ENCODE data around the gene FBXW5.

Gene FBXW5, protein sequence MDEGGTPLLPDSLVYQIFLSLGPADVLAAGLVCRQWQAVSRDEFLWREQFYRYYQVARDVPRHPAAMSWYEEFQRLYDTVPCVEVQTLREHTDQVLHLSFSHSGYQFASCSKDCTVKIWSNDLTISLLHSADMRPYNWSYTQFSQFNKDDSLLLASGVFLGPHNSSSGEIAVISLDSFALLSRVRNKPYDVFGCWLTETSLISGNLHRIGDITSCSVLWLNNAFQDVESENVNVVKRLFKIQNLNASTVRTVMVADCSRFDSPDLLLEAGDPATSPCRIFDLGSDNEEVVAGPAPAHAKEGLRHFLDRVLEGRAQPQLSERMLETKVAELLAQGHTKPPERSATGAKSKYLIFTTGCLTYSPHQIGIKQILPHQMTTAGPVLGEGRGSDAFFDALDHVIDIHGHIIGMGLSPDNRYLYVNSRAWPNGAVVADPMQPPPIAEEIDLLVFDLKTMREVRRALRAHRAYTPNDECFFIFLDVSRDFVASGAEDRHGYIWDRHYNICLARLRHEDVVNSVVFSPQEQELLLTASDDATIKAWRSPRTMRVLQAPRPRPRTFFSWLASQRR

DNA sequence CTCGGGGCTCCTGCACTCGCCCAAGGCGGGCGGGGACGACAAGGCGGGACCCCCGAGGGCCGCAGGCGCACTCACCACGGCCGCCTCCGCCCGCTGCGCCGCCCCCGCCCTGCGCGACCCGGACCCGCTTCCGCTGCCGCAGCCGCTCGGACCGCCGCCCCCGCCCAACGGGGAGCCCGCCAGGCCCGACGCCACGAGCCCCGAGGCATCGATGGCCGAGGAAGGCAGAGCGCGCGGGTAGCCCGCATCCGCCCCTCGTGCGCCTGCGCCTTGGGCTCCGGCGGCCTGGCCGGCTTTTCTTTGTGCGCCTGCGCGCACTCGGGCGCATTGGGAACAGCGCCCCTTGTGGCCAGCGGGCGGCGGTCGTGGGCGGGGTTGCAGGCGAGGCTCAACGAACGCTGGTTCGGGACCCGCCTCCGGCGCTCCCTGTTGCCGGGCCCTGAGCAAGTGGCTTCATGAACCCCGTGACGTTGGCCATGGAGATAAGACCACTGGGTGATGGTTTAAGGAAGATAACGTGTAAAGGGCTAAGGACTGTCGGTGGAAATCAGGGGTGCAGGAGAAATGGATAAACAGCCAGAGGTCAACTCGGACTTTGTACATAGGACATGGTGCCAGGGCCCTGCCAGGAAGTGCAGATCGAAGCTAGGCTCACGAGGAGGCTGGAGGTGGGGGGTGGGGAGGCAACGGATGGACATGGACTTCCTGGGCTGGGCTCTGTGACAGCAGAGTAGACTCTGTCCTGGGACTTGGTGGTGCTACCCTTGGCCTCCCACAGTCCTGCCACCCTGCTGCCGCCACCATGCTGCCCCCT, at the start of gene FBXW5, which contains the start of gene C8G:
Gene FBXW5 (minus strand): TSS at position 220 of the 814 bp plus-strand sequence. CDS start 655 bp downstream, outside the sequence.
Gene C8G (plus strand): TSS at position 725 of the 814 bp plus-strand sequence. CDS start 78 bp downstream, at position 803.
- H3K4me3 ChIP-seq (ENCODE audit: low read depth, low read length), result peak within 1 kb of the TSS; percentile 86
- TF ChIP-seq, protein P1, sequence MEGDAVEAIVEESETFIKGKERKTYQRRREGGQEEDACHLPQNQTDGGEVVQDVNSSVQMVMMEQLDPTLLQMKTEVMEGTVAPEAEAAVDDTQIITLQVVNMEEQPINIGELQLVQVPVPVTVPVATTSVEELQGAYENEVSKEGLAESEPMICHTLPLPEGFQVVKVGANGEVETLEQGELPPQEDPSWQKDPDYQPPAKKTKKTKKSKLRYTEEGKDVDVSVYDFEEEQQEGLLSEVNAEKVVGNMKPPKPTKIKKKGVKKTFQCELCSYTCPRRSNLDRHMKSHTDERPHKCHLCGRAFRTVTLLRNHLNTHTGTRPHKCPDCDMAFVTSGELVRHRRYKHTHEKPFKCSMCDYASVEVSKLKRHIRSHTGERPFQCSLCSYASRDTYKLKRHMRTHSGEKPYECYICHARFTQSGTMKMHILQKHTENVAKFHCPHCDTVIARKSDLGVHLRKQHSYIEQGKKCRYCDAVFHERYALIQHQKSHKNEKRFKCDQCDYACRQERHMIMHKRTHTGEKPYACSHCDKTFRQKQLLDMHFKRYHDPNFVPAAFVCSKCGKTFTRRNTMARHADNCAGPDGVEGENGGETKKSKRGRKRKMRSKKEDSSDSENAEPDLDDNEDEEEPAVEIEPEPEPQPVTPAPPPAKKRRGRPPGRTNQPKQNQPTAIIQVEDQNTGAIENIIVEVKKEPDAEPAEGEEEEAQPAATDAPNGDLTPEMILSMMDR (conservative IDR thresholded peaks at IDR 0.05; ENCODE audit: low read depth, low read length), result peak; percentile 76
- peak; percentile 94 for DNase-seq (ENCODE audit: low read depth)

DNA sequence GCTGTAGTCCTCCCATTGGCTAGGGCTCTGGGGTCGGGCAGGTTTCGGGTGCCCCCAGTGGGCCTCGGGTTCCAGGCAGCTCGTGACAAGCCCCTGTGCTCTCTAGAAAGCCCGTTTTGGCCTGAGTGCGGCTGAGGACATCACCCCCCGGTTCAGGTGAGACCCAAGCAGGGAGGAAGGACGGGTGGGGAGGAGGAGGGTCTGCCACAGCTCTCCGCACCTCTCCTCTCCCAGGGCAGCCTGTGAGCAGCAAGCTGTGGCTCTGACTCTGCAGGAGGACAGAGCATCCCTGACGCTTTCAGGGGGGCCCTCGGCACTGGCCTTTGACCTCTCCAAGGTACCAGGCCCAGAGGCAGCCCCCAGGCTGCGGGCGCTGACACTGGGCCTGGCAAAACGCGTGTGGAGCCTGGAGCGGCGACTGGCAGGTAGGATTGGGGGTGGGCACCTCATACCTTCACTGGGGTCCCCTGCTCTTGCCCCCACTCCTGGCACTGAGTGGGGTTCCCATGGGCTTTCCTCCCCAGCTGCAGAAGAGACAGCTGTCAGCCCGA, 48.4 kb upstream of the FBXW5 start:
- DNase-seq (ENCODE audit: low read depth), result no peak
- TF ChIP-seq, protein P1 (conservative IDR thresholded peaks at IDR 0.05; ENCODE audit: low read depth, low read length), result no peak
- peak overlapping the region; percentile 76 for H3K4me3 ChIP-seq (ENCODE audit: low read depth, low read length)

DNA sequence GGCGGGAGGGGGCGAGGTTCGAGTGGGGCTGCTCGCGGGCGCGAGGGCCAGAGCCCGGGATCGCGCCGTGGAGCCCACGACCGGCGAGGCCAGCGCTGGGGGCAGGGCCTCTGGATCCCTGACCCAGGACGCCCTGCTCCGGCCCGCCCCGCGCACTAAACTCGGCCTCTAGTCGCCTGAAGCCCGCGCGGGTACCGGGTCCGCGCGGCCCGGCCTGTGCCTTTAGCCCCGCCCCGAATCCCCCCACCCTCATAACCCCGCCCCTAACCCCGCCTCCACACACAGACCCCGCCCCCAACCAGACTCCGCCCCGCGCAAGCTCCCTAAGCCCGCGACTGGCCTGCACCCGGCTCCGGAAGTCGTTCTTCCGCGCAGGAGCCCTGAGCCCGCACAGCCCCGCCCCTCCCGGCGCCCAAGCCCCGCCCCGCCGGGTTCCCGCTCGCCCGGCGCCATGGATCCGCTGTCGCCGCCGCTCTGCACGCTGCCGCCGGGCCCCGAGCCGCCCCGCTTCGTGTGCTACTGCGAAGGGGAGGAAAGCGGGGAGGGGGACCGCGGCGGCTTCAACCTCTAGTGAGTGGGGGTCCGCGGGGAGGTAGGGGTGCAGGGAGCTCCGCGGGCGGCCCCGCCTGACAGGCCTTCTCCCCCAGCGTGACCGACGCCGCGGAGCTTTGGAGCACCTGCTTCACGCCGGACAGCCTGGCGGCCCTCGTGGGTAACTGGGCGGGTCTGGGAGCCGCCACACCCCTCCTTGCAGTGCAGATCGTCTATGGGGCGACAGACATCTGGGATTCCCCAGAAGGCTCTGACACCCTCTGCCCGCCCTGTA, 47.7 kb upstream of the FBXW5 start, which contains the start of gene PAXX:
Gene PAXX (plus strand): TSS at position 430 of the 826 bp plus-strand sequence. CDS start 22 bp downstream, at position 452.
- DNase-seq (ENCODE audit: low read depth), result peak; percentile 91
- H3K4me3 ChIP-seq (ENCODE audit: low read depth, low read length), result peak within 1 kb of the TSS; percentile 76
- TF ChIP-seq, protein P1 (conservative IDR thresholded peaks at IDR 0.05; ENCODE audit: low read depth, low read length), result no peak

DNA sequence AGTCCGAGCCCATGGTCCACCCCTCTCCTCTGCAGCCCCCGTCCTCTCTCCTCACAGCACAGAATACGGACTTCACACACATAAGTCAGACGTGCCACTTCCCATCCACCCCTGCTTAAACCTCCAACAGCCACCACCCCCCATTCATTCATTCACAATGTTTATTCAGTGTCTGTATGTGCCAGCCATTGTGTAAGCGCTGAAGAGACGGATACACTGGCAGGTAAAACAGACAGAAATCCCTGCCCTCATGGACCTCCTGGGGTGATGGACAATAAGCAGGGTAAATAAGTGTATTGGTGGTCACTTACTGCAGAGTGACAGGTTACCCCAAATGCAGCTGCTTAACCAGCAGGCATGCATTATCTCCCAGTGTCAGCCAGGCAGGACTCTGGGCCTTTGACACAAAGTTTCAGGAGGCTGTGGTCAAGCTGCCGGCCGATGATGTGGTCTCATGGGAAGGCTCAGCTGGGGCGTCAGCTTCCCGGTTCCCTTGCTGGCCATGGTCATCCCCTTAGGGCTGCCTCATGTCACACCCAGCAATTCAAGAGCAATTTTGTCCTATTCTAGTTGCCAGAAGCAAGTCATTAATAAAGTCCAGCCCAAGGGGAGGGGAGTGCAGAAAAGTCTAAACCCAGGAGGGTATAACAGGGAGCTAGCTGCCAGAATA, 45.8 kb upstream of the FBXW5 start:
- H3K4me3 ChIP-seq (ENCODE audit: low read depth, low read length), result no peak overlapping the region
- TF ChIP-seq, protein P1 (conservative IDR thresholded peaks at IDR 0.05; ENCODE audit: low read depth, low read length), result no peak
- DNase-seq (ENCODE audit: low read depth), result no peak

DNA sequence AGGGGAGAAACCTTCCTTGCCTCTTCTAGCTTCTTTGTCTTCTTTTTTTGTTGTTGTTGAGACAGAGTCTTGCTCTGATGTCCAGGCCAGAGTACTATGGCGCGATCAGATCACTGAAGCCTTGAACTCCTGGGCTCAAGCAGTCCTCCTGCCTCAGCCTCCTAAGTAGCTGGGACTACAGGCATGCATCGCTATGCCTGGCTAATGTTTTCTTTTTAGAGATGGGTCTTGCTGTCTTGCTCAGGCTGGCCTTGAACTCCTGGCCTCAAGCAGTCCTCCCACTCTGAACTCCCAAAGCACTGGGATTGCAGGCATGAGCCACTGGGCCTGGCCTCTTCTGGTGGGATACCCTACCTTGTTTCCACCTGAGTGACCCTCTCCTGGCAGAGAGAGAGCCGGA, 44.3 kb upstream of the FBXW5 start:
- no peak for DNase-seq (ENCODE audit: low read depth)
- TF ChIP-seq, protein P1 (conservative IDR thresholded peaks at IDR 0.05; ENCODE audit: low read depth, low read length), result no peak
- H3K4me3 ChIP-seq (ENCODE audit: low read depth, low read length), result no peak overlapping the region

Data from choroid plexus epithelial cell (primary cell).